Neural cell (in vitro differentiated cells): ENCODE measurements around the gene PTEN. TPM values are rescaled to one million over a fixed set of nuclear protein-coding genes. Genes with fewer than 3 reads are reported as not detected.

Experiments
- H2AFZ ChIP-seq: fragments of 200-600, 300-800 bp; sonication (generic), shearing (Covaris generic); 2 replicates; pipeline ENCODE4 v1.6.0; 2014; ENCODE audit warnings: low read depth, mild to moderate bottlenecking, antibody characterized with exemption, low read length, moderate library complexity
- H3F3A ChIP-seq: fragments of 200-600 bp; shearing (Covaris generic); 2 replicates; pipeline ENCODE4 v1.6.1; 2016; ENCODE audit warnings: mild to moderate bottlenecking, moderate library complexity, mixed read lengths, antibody characterized with exemption, low read length; ENCODE audit not compliant: insufficient read depth, poor library complexity, severe bottlenecking
- H3K27ac ChIP-seq: fragments of 200-600, 300-800 bp; sonication (generic), shearing (Covaris generic); 2 replicates; pipeline ENCODE4 v1.5.1; 2014; ENCODE audit warnings: mild to moderate bottlenecking, low read length, moderate library complexity
- H3K27me3 ChIP-seq: fragments of 300-800, 200-600 bp; sonication (generic), shearing (Covaris generic); 2 replicates; pipeline ENCODE4 v1.6.0; 2014; ENCODE audit warnings: mild to moderate bottlenecking, low read depth, low read length, moderate library complexity; ENCODE audit not compliant: insufficient read depth
- H3K36me3 ChIP-seq: fragments of 300-800, 200-600 bp; sonication (generic), shearing (Covaris generic); 2 replicates; pipeline ENCODE4 v1.5.1; 2014; ENCODE audit warnings: mild to moderate bottlenecking, antibody characterized with exemption, low read length, moderate library complexity; ENCODE audit not compliant: insufficient read depth
- H3K4me2 ChIP-seq: fragments of 300-800, 200-600 bp; sonication (generic), shearing (Covaris generic); 2 replicates; pipeline ENCODE4 v1.6.0; 2014; ENCODE audit warnings: mild to moderate bottlenecking, low read length
- H3K4me3 ChIP-seq: fragments of 300-800, 200-600 bp; sonication (generic), shearing (Covaris generic); 2 replicates; pipeline ENCODE4 v1.5.1; 2014; ENCODE audit warnings: mild to moderate bottlenecking, low read length, moderate library complexity
- H3K79me2 ChIP-seq: fragments of 200-600 bp; shearing (Covaris generic); replicated peaks from 2 replicates; pipeline ENCODE4 v1.6.0; 2014; ENCODE audit warnings: mild to moderate bottlenecking, low read length, moderate library complexity; ENCODE audit not compliant: insufficient read depth
- H3K9ac ChIP-seq: fragments of 300-800, 200-600 bp; sonication (generic), shearing (Covaris generic); 2 replicates; pipeline ENCODE4 v1.6.1; 2016; ENCODE audit warnings: mild to moderate bottlenecking, low read length, mixed read lengths
- H3K9me2 ChIP-seq: fragments of 200-600 bp; shearing (Covaris generic); 2 replicates; pipeline ENCODE4 v1.6.1; 2016; ENCODE audit warnings: mild to moderate bottlenecking, low read length, mixed read lengths; ENCODE audit not compliant: insufficient read depth
- H3K9me3 ChIP-seq: fragments of 200-600, 300-800 bp; sonication (generic), shearing (Covaris generic); 2 replicates; pipeline ENCODE4 v1.6.1; 2016; ENCODE audit warnings: mild to moderate bottlenecking, mixed run types, low read length, moderate library complexity, mixed read lengths
- H4K20me1 ChIP-seq: fragments of 200-600 bp; shearing (Covaris generic); 2 replicates; pipeline ENCODE4 v1.6.1; 2016; ENCODE audit warnings: mild to moderate bottlenecking, mixed run types; ENCODE audit not compliant: insufficient read depth
- EP300 ChIP-seq: fragments of 450-650 bp; conservative IDR thresholded peaks from 2 replicates; pipeline ENCODE4 v1.6.1; 2014; ENCODE audit warnings: antibody characterized with exemption, mild to moderate bottlenecking, moderate library complexity; ENCODE audit not compliant: poor library complexity, severe bottlenecking
- EZH2 ChIP-seq: fragments of 200-600, 300-800 bp; shearing (Covaris generic), sonication (generic); IDR thresholded peaks from 2 replicates; pipeline ENCODE4 v1.6.1; 2014; ENCODE audit warnings: antibody characterized with exemption, low read length, borderline replicate concordance, mild to moderate bottlenecking; ENCODE audit not compliant: insufficient read depth, poor library complexity, severe bottlenecking
- MXI1 ChIP-seq: fragments of 450-650 bp; conservative IDR thresholded peaks from 2 replicates; pipeline ENCODE4 v1.6.1; 2014; ENCODE audit warnings: antibody characterized with exemption, mild to moderate bottlenecking; ENCODE audit not compliant: poor library complexity, severe bottlenecking
- POLR2AphosphoS5 ChIP-seq: IDR thresholded peaks from 2 replicates; pipeline ENCODE4 v1.6.1; 2012
- RAD21 ChIP-seq: fragments of 450-650 bp; conservative IDR thresholded peaks from 2 replicates; pipeline ENCODE4 v1.6.1; 2014; ENCODE audit warnings: antibody characterized with exemption, mild to moderate bottlenecking, moderate library complexity
- REST ChIP-seq: IDR thresholded peaks from 2 replicates; pipeline ENCODE4 v1.6.1; 2012; ENCODE audit warnings: borderline replicate concordance
- SMC3 ChIP-seq: fragments of 450-650 bp; conservative IDR thresholded peaks from 2 replicates; pipeline ENCODE4 v1.6.1; 2014; ENCODE audit warnings: antibody characterized with exemption, mild to moderate bottlenecking, moderate library complexity; ENCODE audit not compliant: poor library complexity
- TAF1 ChIP-seq: IDR thresholded peaks from 2 replicates; pipeline ENCODE4 v1.6.1; 2012; ENCODE audit warnings: low read depth
- polyA plus RNA-seq: library from polyadenylated mRNA; depleted of rRNA; stranded (reverse); fragments of >200 nt; gene quantifications from 2 replicates; pipeline ENCODE4 v1.2.3, GENCODE V29; 2014
- TF ChIP-seq, protein P1 (sequence below): fragments of 450-650 bp; IDR thresholded peaks from 2 replicates; pipeline ENCODE4 v1.5.1; 2014; ENCODE audit warnings: antibody characterized with exemption, mild to moderate bottlenecking, moderate library complexity; ENCODE audit not compliant: poor library complexity, severe bottlenecking

PTEN gene
- polyA plus RNA-seq, 1 donor from 2014 or later, result 47.3 TPM

DNA sequence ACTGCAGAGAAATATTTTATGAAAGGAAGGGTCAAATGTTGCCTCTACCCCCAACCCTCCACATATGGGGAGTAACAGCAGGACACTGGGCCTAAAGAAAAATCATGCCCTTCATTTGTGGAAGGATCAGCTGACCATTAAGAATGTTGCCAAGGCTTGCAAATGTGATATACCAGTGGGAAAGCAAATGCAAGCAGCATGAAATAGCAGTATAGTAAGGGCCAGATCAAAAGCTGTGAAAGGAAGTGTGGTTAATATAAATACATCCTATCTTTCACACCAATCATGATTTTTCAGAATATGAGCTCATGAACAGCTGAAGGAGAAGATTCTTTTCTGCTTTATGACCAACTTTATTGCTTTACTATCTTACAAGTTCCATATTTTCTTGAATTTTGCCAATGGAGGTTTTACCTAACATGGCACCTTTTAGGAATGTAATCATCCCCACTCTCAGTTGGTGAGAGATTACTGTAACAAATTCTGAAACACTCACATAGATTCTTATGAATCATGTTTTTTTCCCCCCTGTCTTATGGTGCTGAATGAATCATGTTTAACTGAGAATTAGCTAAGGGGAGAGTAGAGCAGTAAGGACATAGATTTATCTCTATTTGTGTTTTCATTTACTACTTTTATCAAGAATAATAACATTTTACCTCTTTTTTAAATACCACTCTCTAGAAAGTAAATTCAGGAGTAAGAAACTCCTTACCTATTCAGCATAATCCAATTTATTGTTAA is 33.3 kb upstream of the PTEN start:
- no peak overlapping the region for H3K4me3 ChIP-seq
- H3K36me3 ChIP-seq, result no peaks in the 10 kb centered on the region
- H3K79me2 ChIP-seq, result no peaks in the 10 kb centered on the region
- H3K4me2 ChIP-seq, result no peak overlapping the region
- no peaks in the 10 kb centered on the region for H3K9me3 ChIP-seq
- no peaks in the 10 kb centered on the region for H3K27me3 ChIP-seq
- TF ChIP-seq RAD21 (no peak), EP300 (no peak), SMC3 (no peak), MXI1 (no peak), REST (no peak), POLR2AphosphoS5 (no peak), EZH2 (no peak), TAF1 (no peak)
- TF ChIP-seq, protein P1, sequence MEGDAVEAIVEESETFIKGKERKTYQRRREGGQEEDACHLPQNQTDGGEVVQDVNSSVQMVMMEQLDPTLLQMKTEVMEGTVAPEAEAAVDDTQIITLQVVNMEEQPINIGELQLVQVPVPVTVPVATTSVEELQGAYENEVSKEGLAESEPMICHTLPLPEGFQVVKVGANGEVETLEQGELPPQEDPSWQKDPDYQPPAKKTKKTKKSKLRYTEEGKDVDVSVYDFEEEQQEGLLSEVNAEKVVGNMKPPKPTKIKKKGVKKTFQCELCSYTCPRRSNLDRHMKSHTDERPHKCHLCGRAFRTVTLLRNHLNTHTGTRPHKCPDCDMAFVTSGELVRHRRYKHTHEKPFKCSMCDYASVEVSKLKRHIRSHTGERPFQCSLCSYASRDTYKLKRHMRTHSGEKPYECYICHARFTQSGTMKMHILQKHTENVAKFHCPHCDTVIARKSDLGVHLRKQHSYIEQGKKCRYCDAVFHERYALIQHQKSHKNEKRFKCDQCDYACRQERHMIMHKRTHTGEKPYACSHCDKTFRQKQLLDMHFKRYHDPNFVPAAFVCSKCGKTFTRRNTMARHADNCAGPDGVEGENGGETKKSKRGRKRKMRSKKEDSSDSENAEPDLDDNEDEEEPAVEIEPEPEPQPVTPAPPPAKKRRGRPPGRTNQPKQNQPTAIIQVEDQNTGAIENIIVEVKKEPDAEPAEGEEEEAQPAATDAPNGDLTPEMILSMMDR, result no peak
- no peak overlapping the region for H3K9ac ChIP-seq
- H3F3A ChIP-seq, result no peaks in the 10 kb centered on the region
- H4K20me1 ChIP-seq, result no peaks in the 10 kb centered on the region
- H3K9me2 ChIP-seq, result no peaks in the 10 kb centered on the region
- no peak overlapping the region for H3K27ac ChIP-seq
- no peak overlapping the region for H2AFZ ChIP-seq

DNA sequence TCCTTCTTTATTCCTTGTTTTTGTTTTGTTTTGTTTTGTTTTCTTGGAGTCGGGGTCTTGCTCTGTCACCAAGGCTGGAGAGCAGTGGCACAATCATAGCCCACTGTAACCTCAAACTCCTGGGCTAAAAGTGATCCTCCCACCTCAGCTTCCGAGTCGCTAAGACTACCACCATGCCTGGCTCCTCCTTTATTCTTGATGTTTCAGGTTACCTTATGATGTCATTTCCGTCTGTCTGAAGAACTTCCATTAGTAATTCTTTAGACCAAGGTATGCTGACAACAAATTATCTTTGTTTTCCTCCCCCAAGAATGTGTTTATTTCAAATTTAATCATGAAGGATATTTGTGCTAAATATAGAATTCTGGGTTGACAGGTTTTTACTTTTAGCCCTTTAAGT is 27.3 kb upstream of the PTEN start:
- Histone ChIP-seq H2AFZ (no peak overlapping the region), H3F3A (no peaks in the 10 kb centered on the region), H3K27ac (no peak overlapping the region), H3K4me3 (no peak overlapping the region), H3K4me2 (no peak overlapping the region), H3K79me2 (no peaks in the 10 kb centered on the region), H4K20me1 (no peaks in the 10 kb centered on the region), H3K27me3 (no peaks in the 10 kb centered on the region), H3K9ac (no peak overlapping the region), H3K9me3 (no peaks in the 10 kb centered on the region), H3K9me2 (no peaks in the 10 kb centered on the region), H3K36me3 (no peaks in the 10 kb centered on the region)
- no peak for TF ChIP-seq SMC3
- TF ChIP-seq, protein P1, result no peak
- no peak for TF ChIP-seq EP300
- no peak for TF ChIP-seq MXI1
- TF ChIP-seq REST, result no peak
- TF ChIP-seq TAF1, result no peak
- TF ChIP-seq EZH2, result no peak
- TF ChIP-seq RAD21, result no peak
- no peak for TF ChIP-seq POLR2AphosphoS5
